GM12864 (cell line): ENCODE results near the gene PPP3R1.

Source experiments
- DNase-seq: peaks from one replicate; pipeline ENCODE4 v3.0.0-alpha.2; 2011; ENCODE audit warnings: low read depth
- H3K4me3 ChIP-seq: 2 replicates; pipeline ENCODE4 v1.5.1; 2011; ENCODE audit warnings: mild to moderate bottlenecking, low read depth, low read length, control low read depth
- CTCF ChIP-seq: IDR thresholded peaks from 2 replicates; pipeline ENCODE4 v1.5.1; 2011; ENCODE audit warnings: low read depth, mild to moderate bottlenecking, moderate library complexity, low read length, control low read depth, inconsistent platforms; ENCODE audit errors: missing control alignments

Gene PPP3R1

GRCh38 chr2:68236876-68237275, 15.5 kb downstream of the PPP3R1 start:
- no peak for DNase-seq
- no peak for TF ChIP-seq CTCF
- H3K4me3 ChIP-seq, result no peak overlapping the region

- H3K4me3 ChIP-seq, result no peak overlapping the region
- no peak for DNase-seq
- no peak for TF ChIP-seq CTCF
Measured at GRCh38 chr2:68236103-68236734, 16.1 kb downstream of the PPP3R1 start.

GRCh38 chr2:68235090-68235489, 17.2 kb downstream of the PPP3R1 start:
- no peak overlapping the region for H3K4me3 ChIP-seq
- no peak for TF ChIP-seq CTCF
- no peak for DNase-seq

GRCh38 chr2:68234405-68234804, 17.9 kb downstream of the PPP3R1 start:
- no peak overlapping the region for H3K4me3 ChIP-seq
- no peak for DNase-seq
- no peak for TF ChIP-seq CTCF

- TF ChIP-seq CTCF, result no peak
- no peak for DNase-seq
Measured at GRCh38 chr2:68231061-68231372, 21.3 kb downstream of the PPP3R1 start.

GRCh38 chr2:68230241-68231060, 21.9 kb downstream of the PPP3R1 start:
- no peak overlapping the region for H3K4me3 ChIP-seq
- TF ChIP-seq CTCF, result no peak
- DNase-seq, result no peak

More at GRCh38 chr2:68231061-68231372, 21.3 kb downstream of the PPP3R1 start:
- no peak overlapping the region for H3K4me3 ChIP-seq

GRCh38 chr2:68226794-68227193, 25.5 kb downstream of the PPP3R1 start:
- no peak for TF ChIP-seq CTCF
- no peak for DNase-seq
- no peak overlapping the region for H3K4me3 ChIP-seq
